Activated T-cell treated with anti-CD3 and anti-CD28 coated beads, Interleukin-2, amount 50 U/mL, for 72 hours (primary cell): ENCODE results near the gene DMWD. TPM values are rescaled to one million over a fixed set of nuclear protein-coding genes. Genes with fewer than 3 reads are reported as not detected.
"Not testable (repeated sequence)": the region's sequence is repeated elsewhere in the genome, so short reads cannot be mapped to it uniquely, and the experiment has no call there.

Source experiments
- ATAC-seq, 2 donors: fragments of 150-1000 bp; cut with Tn5 transposase; replicated peaks in 1 of 2; 2 replicates each; pipeline ENCODE4 v1.10.0; 2021; ENCODE audit warnings: moderate library complexity in 2 of 2, mild to moderate bottlenecking in 1 of 2
- DNase-seq, 2 donors: peaks; one replicate each; pipeline ENCODE4 v3.0.0; 2021 to 2022; ENCODE audit warnings: mixed read lengths in 1 of 2
- H3K27ac Mint-ChIP-seq: one replicate; pipeline ENCODE4 v1.8.0; 2022; ENCODE audit warnings: mild to moderate bottlenecking, moderate library complexity, mixed read lengths
- H3K27me3 Mint-ChIP-seq: one replicate; pipeline ENCODE4 v1.8.0; 2022; ENCODE audit warnings: low read depth, mixed read lengths
- H3K36me3 Mint-ChIP-seq, 2 donors: one replicate each; pipeline ENCODE4 v1.8.0; 2022; ENCODE audit warnings: mixed read lengths in 2 of 2, mild to moderate bottlenecking in 1 of 2; ENCODE audit not compliant: insufficient read depth in 2 of 2
- H3K4me1 Mint-ChIP-seq: one replicate; pipeline ENCODE4 v1.8.0; 2022; ENCODE audit warnings: low read depth, mixed read lengths
- H3K4me3 Mint-ChIP-seq, 2 donors: one replicate each; pipeline ENCODE4 v1.8.0; 2022; ENCODE audit warnings: mild to moderate bottlenecking in 2 of 2, mixed read lengths in 2 of 2, moderate library complexity in 2 of 2
- H3K9me3 Mint-ChIP-seq, 2 donors: one replicate each; pipeline ENCODE4 v1.8.0; 2022; ENCODE audit warnings: mixed read lengths in 2 of 2
- total RNA-seq, 2 donors: library from RNA; stranded (reverse); gene quantifications; one replicate each; pipeline ENCODE4 v1.2.3, GENCODE V29; 2022

DMWD gene
- total RNA-seq, 2 donors from 2014 or later, result 36.7 to 54.1 TPM

GRCh38 chr19:45812297-45812696 is 19.7 kb upstream of the DMWD start:
- Mint-ChIP-seq H3K27ac (no peak overlapping the region), H3K36me3 (no peaks in the 10 kb centered on the region), H3K27me3 (no peaks in the 10 kb centered on the region), H3K4me3 (no peak overlapping the region), H3K4me1 (peaks cover 11% of the 10 kb centered on the region), H3K9me3 (no peaks in the 10 kb centered on the region)
- DNase-seq (no peak), ATAC-seq (no peak)

GRCh38 chr19:45809643-45810159 is 17.1 kb upstream of the DMWD start:
- H3K27me3 Mint-ChIP-seq, result peaks cover 6% of the 10 kb centered on the region
- peak overlapping the region; percentile 27 to 61 for H3K4me3 Mint-ChIP-seq
- peak overlapping the region; percentile 48 for H3K27ac Mint-ChIP-seq
- H3K4me1 Mint-ChIP-seq, result peaks cover 7% of the 10 kb centered on the region
- ATAC-seq (peak; percentile 38 to 73), DNase-seq (no peak)
- H3K9me3 Mint-ChIP-seq, result no peaks in the 10 kb centered on the region
- H3K36me3 Mint-ChIP-seq, result no peaks in the 10 kb centered on the region

- H3K36me3 Mint-ChIP-seq, result no peaks in the 10 kb centered on the region
- DNase-seq (no peak), ATAC-seq (no peak)
- no peaks in the 10 kb centered on the region for H3K9me3 Mint-ChIP-seq
- peaks cover 7% of the 10 kb centered on the region for H3K4me1 Mint-ChIP-seq
- peaks cover 24% of the 10 kb centered on the region for H3K27me3 Mint-ChIP-seq
- H3K4me3 Mint-ChIP-seq, result no peak overlapping the region
- H3K27ac Mint-ChIP-seq, result no peak overlapping the region
Observed at GRCh38 chr19:45805719-45806118, 13.1 kb upstream of the DMWD start.

- DNase-seq (no peak), ATAC-seq (no peak)
- H3K27me3 Mint-ChIP-seq, result peaks cover 24% of the 10 kb centered on the region
- peaks cover 7% of the 10 kb centered on the region for H3K4me1 Mint-ChIP-seq
- H3K9me3 Mint-ChIP-seq, result no peaks in the 10 kb centered on the region
- H3K4me3 Mint-ChIP-seq, result no peak overlapping the region
- no peaks in the 10 kb centered on the region for H3K36me3 Mint-ChIP-seq
- no peak overlapping the region for H3K27ac Mint-ChIP-seq
Observed at GRCh38 chr19:45804959-45805230, 12.2 kb upstream of the DMWD start.

GRCh38 chr19:45804140-45804958 is 11.7 kb upstream of the DMWD start:
- H3K4me1 Mint-ChIP-seq, result peaks cover 2% of the 10 kb centered on the region
- no peaks in the 10 kb centered on the region for H3K36me3 Mint-ChIP-seq
- H3K9me3 Mint-ChIP-seq, result no peaks in the 10 kb centered on the region
- no peak overlapping the region for H3K27ac Mint-ChIP-seq
- H3K4me3 Mint-ChIP-seq, result no peak overlapping the region
- ATAC-seq (no peak), DNase-seq (no peak)
- H3K27me3 Mint-ChIP-seq, result peaks cover 25% of the 10 kb centered on the region

GRCh38 chr19:45801603-45802175 is 9.0 kb upstream of the DMWD start:
- Mint-ChIP-seq H3K27ac (no peak overlapping the region), H3K27me3 (peaks cover 44% of the 10 kb centered on the region), H3K4me3 (no peak overlapping the region), H3K36me3 (no peaks in the 10 kb centered on the region), H3K4me1 (peaks cover 11% of the 10 kb centered on the region), H3K9me3 (no peaks in the 10 kb centered on the region)
- DNase-seq, result no peak
- ATAC-seq, result no peak

GRCh38 chr19:45800070-45800553 is 7.5 kb upstream of the DMWD start:
- H3K27me3 Mint-ChIP-seq, result peaks cover 52% of the 10 kb centered on the region
- H3K4me3 Mint-ChIP-seq, result no peak overlapping the region
- DNase-seq (no peak), ATAC-seq (no peak)
- no peaks in the 10 kb centered on the region for H3K9me3 Mint-ChIP-seq
- peaks cover 11% of the 10 kb centered on the region for H3K4me1 Mint-ChIP-seq
- H3K36me3 Mint-ChIP-seq, result no peaks in the 10 kb centered on the region
- H3K27ac Mint-ChIP-seq, result no peak overlapping the region

GRCh38 chr19:45799541-45799940 is 6.9 kb upstream of the DMWD start:
- H3K27ac Mint-ChIP-seq, H3K4me3 Mint-ChIP-seq: not testable (repeated sequence)

GRCh38 chr19:45798995-45799517 is 6.4 kb upstream of the DMWD start:
- no peak overlapping the region for H3K27ac Mint-ChIP-seq
- no peak overlapping the region for H3K4me3 Mint-ChIP-seq
- peaks cover 12% of the 10 kb centered on the region for H3K4me1 Mint-ChIP-seq
- DNase-seq (peak; percentile 60 to 61), ATAC-seq (peak; percentile 75 to 82)
- peaks cover 61% of the 10 kb centered on the region for H3K27me3 Mint-ChIP-seq
- H3K36me3 Mint-ChIP-seq, result no peaks in the 10 kb centered on the region
- H3K9me3 Mint-ChIP-seq, result no peaks in the 10 kb centered on the region

More at GRCh38 chr19:45799541-45799940, 6.9 kb upstream of the DMWD start:
- not testable (repeated sequence) for H3K9me3 Mint-ChIP-seq, H3K36me3 Mint-ChIP-seq, DNase-seq, ATAC-seq
- Mint-ChIP-seq H3K27me3 (peaks cover 58% of the 10 kb centered on the region), H3K4me1 (peaks cover 11% of the 10 kb centered on the region)

GRCh38 chr19:45794627-45795026 is 2.0 kb upstream of the DMWD start:
- DNase-seq, result no peak
- Mint-ChIP-seq H3K4me3 (no peak overlapping the region), H3K27me3 (peaks cover 49% of the 10 kb centered on the region), H3K4me1 (peaks cover 44% of the 10 kb centered on the region), H3K36me3 (peaks cover 3 to 7% of the 10 kb centered on the region in 2 donors), H3K9me3 (no peaks in the 10 kb centered on the region), H3K27ac (no peak overlapping the region)
- no peak for ATAC-seq

GRCh38 chr19:45793876-45794275 is 1.2 kb upstream of the DMWD start:
- peaks cover 44% of the 10 kb centered on the region for H3K27me3 Mint-ChIP-seq
- no peak overlapping the region for H3K4me3 Mint-ChIP-seq
- peaks cover 9 to 14% of the 10 kb centered on the region in 2 donors for H3K36me3 Mint-ChIP-seq
- DNase-seq (no peak), ATAC-seq (no peak)
- no peak overlapping the region for H3K27ac Mint-ChIP-seq
- H3K9me3 Mint-ChIP-seq, result no peaks in the 10 kb centered on the region
- H3K4me1 Mint-ChIP-seq, result peaks cover 39% of the 10 kb centered on the region

- H3K27ac Mint-ChIP-seq, result peak overlapping the region; percentile 54
- peaks cover 33% of the 10 kb centered on the region for H3K4me1 Mint-ChIP-seq
- H3K36me3 Mint-ChIP-seq, result peaks cover 11 to 21% of the 10 kb centered on the region in 2 donors
- H3K4me3 Mint-ChIP-seq, result peak overlapping the region; percentile 62 to 69
- H3K9me3 Mint-ChIP-seq, result no peaks in the 10 kb centered on the region
- DNase-seq (no peak), ATAC-seq (no peak)
- peaks cover 36% of the 10 kb centered on the region for H3K27me3 Mint-ChIP-seq
Observed at GRCh38 chr19:45793178-45793564, 526 bp upstream of the DMWD start.

GRCh38 chr19:45791744-45792469 is 738 bp downstream of the DMWD start:
- Mint-ChIP-seq H3K27ac (peak overlapping the region; percentile 52), H3K27me3 (peaks cover 29% of the 10 kb centered on the region), H3K9me3 (no peaks in the 10 kb centered on the region), H3K4me3 (peak overlapping the region; percentile 87 to 93), H3K36me3 (peaks cover 13 to 29% of the 10 kb centered on the region in 2 donors), H3K4me1 (peaks cover 33% of the 10 kb centered on the region)
- ATAC-seq, result peak in 1 of 2 donors; percentile 3
- DNase-seq, result no peak
